Activated CD8-positive, alpha-beta T cell treated with anti-CD3 and anti-CD28 coated beads for 36 hours (primary cell): ENCODE measurements around the gene F2RL3. TPM values are rescaled to one million over a fixed set of nuclear protein-coding genes. Genes with fewer than 3 reads are reported as not detected.

Experiments used
- ATAC-seq: fragments of 200-7000 bp; cut with Tn5 transposase; one replicate; pipeline ENCODE4 v1.10.0; 2021; ENCODE audit warnings: mild to moderate bottlenecking, moderate library complexity
- CTCF ChIA-PET: fragments of 350-600 bp; sonication (Branson Sonifier 250); formaldehyde crosslinking; loops from one replicate; lab custom pipeline; 2021; ENCODE audit warnings: antibody characterized with exemption; lab: Charles Lee
- POLR2A ChIA-PET: fragments of 350-600 bp; sonication (Branson Sonifier 250); formaldehyde crosslinking; loops from one replicate; lab custom pipeline; 2021; ENCODE audit warnings: antibody characterized with exemption; lab: Charles Lee
- DNase-seq: peaks from one replicate; pipeline ENCODE4 v3.0.0-alpha.2; 2020
- H3K27ac Mint-ChIP-seq: one replicate; pipeline ENCODE4 v1.8.0; 2021; ENCODE audit warnings: mild to moderate bottlenecking, mixed read lengths
- H3K27me3 Mint-ChIP-seq: one replicate; pipeline ENCODE4 v1.8.0; 2021; ENCODE audit warnings: mixed read lengths
- H3K36me3 Mint-ChIP-seq: one replicate; pipeline ENCODE4 v1.8.0; 2021; ENCODE audit warnings: low read depth, mixed read lengths
- H3K4me1 Mint-ChIP-seq: one replicate; pipeline ENCODE4 v1.8.0; 2021; ENCODE audit warnings: low read depth, mixed read lengths
- H3K4me3 Mint-ChIP-seq: one replicate; pipeline ENCODE4 v1.8.0; 2021; ENCODE audit warnings: mild to moderate bottlenecking, moderate library complexity, mixed read lengths
- H3K9me3 Mint-ChIP-seq: one replicate; pipeline ENCODE4 v1.8.0; 2021; ENCODE audit warnings: mixed read lengths
- CTCF ChIP-seq: fragments of 200-600 bp; IDR thresholded peaks from one replicate; pipeline ENCODE4 v1.8.0; 2022; ENCODE audit warnings: antibody characterized with exemption, mild to moderate bottlenecking
- intact Hi-C: fragments of 100-400 bp; cut with micrococcal nuclease; formaldehyde crosslinking; loops from one replicate; pipeline ENCODE4 v1.10.0; 2022
- total RNA-seq, 2 experiments: library from RNA; stranded (reverse); gene quantifications; one replicate each; pipeline ENCODE4 v1.2.3, GENCODE V29; 2021

F2RL3 gene
- total RNA-seq, 2 experiments from 2014 or later, result not detected

- no peaks in the 10 kb centered on the region for H3K36me3 Mint-ChIP-seq
- ChIA-PET POLR2A (interaction anchor here (1.2 kb wide), 1 partner anchor 46 kb away, joined by 3 read pairs; no protein-coding TSS in a partner anchor), CTCF (no interaction called here)
- H3K4me3 Mint-ChIP-seq, result no peak overlapping the region
- H3K9me3 Mint-ChIP-seq, result no peaks in the 10 kb centered on the region
- intact Hi-C loops, result no loop called here
- DNase-seq (no peak), ATAC-seq (no peak)
- no peak for TF ChIP-seq CTCF
- H3K27me3 Mint-ChIP-seq, result peaks cover 13% of the 10 kb centered on the region
- H3K4me1 Mint-ChIP-seq, result peaks cover 6% of the 10 kb centered on the region
- no peak overlapping the region for H3K27ac Mint-ChIP-seq
Measured at GRCh38 chr19:16901491-16902175, 12.8 kb downstream of the F2RL3 start.

- intact Hi-C loops, result no loop called here
- no peak overlapping the region for H3K4me3 Mint-ChIP-seq
- ATAC-seq (no peak), DNase-seq (no peak)
- no peak overlapping the region for H3K27ac Mint-ChIP-seq
- POLR2A ChIA-PET, result interaction anchor here (1.2 kb wide), 1 partner anchor 47 kb away, joined by 3 read pairs; no protein-coding TSS in a partner anchor
- CTCF ChIA-PET, result interaction anchor here (0.6 kb wide), 1 partner anchor 173 kb away, joined by 3 read pairs; the partner anchor contains the start of gene MYO9B
- TF ChIP-seq CTCF, result no peak
- H3K4me1 Mint-ChIP-seq, result peaks cover 5% of the 10 kb centered on the region
- H3K36me3 Mint-ChIP-seq, result no peaks in the 10 kb centered on the region
- no peaks in the 10 kb centered on the region for H3K9me3 Mint-ChIP-seq
- H3K27me3 Mint-ChIP-seq, result peaks cover 11% of the 10 kb centered on the region
Measured at GRCh38 chr19:16902545-16902944, 13.7 kb downstream of the F2RL3 start.

- intact Hi-C loops, result no loop called here
- ChIA-PET POLR2A (no interaction called here), CTCF (no interaction called here)
Measured at GRCh38 chr19:16903347-16903746, 14.5 kb downstream of the F2RL3 start.

GRCh38 chr19:16904599-16904998 lies 15.8 kb downstream of the F2RL3 start:
- intact Hi-C loops, result no loop called here
- Mint-ChIP-seq H3K36me3 (no peaks in the 10 kb centered on the region), H3K27me3 (peaks cover under 1% of the 10 kb centered on the region), H3K9me3 (no peaks in the 10 kb centered on the region), H3K27ac (no peak overlapping the region), H3K4me1 (peaks cover 4% of the 10 kb centered on the region), H3K4me3 (no peak overlapping the region)
- DNase-seq (no peak), ATAC-seq (no peak)
- ChIA-PET CTCF (no interaction called here), POLR2A (no interaction called here)
- TF ChIP-seq CTCF, result no peak

More at GRCh38 chr19:16903347-16903746, 14.5 kb downstream of the F2RL3 start:
- Mint-ChIP-seq H3K9me3 (no peaks in the 10 kb centered on the region), H3K4me1 (peaks cover 5% of the 10 kb centered on the region), H3K4me3 (no peak overlapping the region), H3K36me3 (no peaks in the 10 kb centered on the region), H3K27me3 (peaks cover 8% of the 10 kb centered on the region), H3K27ac (no peak overlapping the region)
- no peak for TF ChIP-seq CTCF
- DNase-seq (no peak), ATAC-seq (no peak)

GRCh38 chr19:16908759-16909158 lies 20.0 kb downstream of the F2RL3 start:
- no peak overlapping the region for H3K27ac Mint-ChIP-seq
- intact Hi-C loops, result no loop called here
- no peaks in the 10 kb centered on the region for H3K27me3 Mint-ChIP-seq
- H3K36me3 Mint-ChIP-seq, result no peaks in the 10 kb centered on the region
- CTCF ChIA-PET, result no interaction called here
- ATAC-seq, result no peak
- no peak for TF ChIP-seq CTCF
- DNase-seq, result no peak
- no peak overlapping the region for H3K4me3 Mint-ChIP-seq
- H3K9me3 Mint-ChIP-seq, result peaks cover 12% of the 10 kb centered on the region
- POLR2A ChIA-PET, result no interaction called here
- H3K4me1 Mint-ChIP-seq, result no peaks in the 10 kb centered on the region
